Activated naive CD8-positive, alpha-beta T cell treated with anti-CD3 and anti-CD28 coated beads, Interleukin-2, amount 50 U/mL, for 16 hours (primary cell): ENCODE results near the gene CD84.
"Not testable (repeated sequence)": the region's sequence is repeated elsewhere in the genome, so short reads cannot be mapped to it uniquely, and the experiment has no call there.

ENCODE experiments used
- DNase-seq: peaks from one replicate; pipeline ENCODE4 v3.0.0-alpha.2; 2020; ENCODE audit warnings: low read depth, low spot score

CD84 gene

GRCh38 chr1:160579216-160579701 lies at the start of gene CD84:
Gene CD84, minus strand, starts transcription at chr1:160579496. Its CDS starts 59 bp downstream, at chr1:160579437.
- no peak for DNase-seq

GRCh38 chr1:160628799-160629263 lies 49.5 kb upstream of the CD84 start:
- no peak for DNase-seq

GRCh38 chr1:160627677-160628289 lies 48.5 kb upstream of the CD84 start:
- DNase-seq: not testable (repeated sequence)

GRCh38 chr1:160626509-160627342 lies 47.4 kb upstream of the CD84 start:
- no peak for DNase-seq

GRCh38 chr1:160625725-160626498 lies 46.6 kb upstream of the CD84 start:
- DNase-seq: no peak

- no peak for DNase-seq
Measured at GRCh38 chr1:160625321-160625720, 46.0 kb upstream of the CD84 start.

GRCh38 chr1:160624464-160624863 lies 45.2 kb upstream of the CD84 start:
- no peak for DNase-seq

GRCh38 chr1:160623862-160624261 lies 44.6 kb upstream of the CD84 start:
- DNase-seq: no peak

GRCh38 chr1:160623227-160623633 lies 43.9 kb upstream of the CD84 start:
- no peak for DNase-seq

GRCh38 chr1:160622501-160623226 lies 43.4 kb upstream of the CD84 start:
- DNase-seq: no peak

GRCh38 chr1:160621633-160622413 lies 42.5 kb upstream of the CD84 start:
- no peak for DNase-seq

- DNase-seq: no peak
Measured at GRCh38 chr1:160620942-160621632, 41.8 kb upstream of the CD84 start.

- DNase-seq: no peak
Measured at GRCh38 chr1:160619742-160620277, 40.5 kb upstream of the CD84 start.

GRCh38 chr1:160618763-160619274 lies 39.5 kb upstream of the CD84 start:
- DNase-seq: no peak

- DNase-seq: no peak
Measured at GRCh38 chr1:160618327-160618726, 39.0 kb upstream of the CD84 start.

- no peak for DNase-seq
Measured at GRCh38 chr1:160615660-160616059, 36.4 kb upstream of the CD84 start.

- DNase-seq: no peak
Measured at GRCh38 chr1:160614410-160614809, 35.1 kb upstream of the CD84 start.

- no peak for DNase-seq
Measured at GRCh38 chr1:160612613-160613218, 33.4 kb upstream of the CD84 start.
